Fibroblast of mammary gland (primary cell): ENCODE data around the gene AGPAT2.

Experiments
- DNase-seq: peaks from one replicate; pipeline ENCODE4 v3.0.0-alpha.2; 2010; ENCODE audit warnings: low read depth
- H3K4me3 ChIP-seq: 2 replicates; pipeline ENCODE4 v1.5.1; 2011; ENCODE audit warnings: low read depth, mild to moderate bottlenecking, low read length, moderate library complexity; ENCODE audit not compliant: control insufficient read depth
- TF ChIP-seq, protein P1 (sequence below): conservative IDR thresholded peaks from 2 replicates; pipeline ENCODE4 v1.5.1; 2011; ENCODE audit warnings: low read depth, low read length, inconsistent platforms; ENCODE audit not compliant: control insufficient read depth, insufficient read depth

Gene AGPAT2

DNA sequence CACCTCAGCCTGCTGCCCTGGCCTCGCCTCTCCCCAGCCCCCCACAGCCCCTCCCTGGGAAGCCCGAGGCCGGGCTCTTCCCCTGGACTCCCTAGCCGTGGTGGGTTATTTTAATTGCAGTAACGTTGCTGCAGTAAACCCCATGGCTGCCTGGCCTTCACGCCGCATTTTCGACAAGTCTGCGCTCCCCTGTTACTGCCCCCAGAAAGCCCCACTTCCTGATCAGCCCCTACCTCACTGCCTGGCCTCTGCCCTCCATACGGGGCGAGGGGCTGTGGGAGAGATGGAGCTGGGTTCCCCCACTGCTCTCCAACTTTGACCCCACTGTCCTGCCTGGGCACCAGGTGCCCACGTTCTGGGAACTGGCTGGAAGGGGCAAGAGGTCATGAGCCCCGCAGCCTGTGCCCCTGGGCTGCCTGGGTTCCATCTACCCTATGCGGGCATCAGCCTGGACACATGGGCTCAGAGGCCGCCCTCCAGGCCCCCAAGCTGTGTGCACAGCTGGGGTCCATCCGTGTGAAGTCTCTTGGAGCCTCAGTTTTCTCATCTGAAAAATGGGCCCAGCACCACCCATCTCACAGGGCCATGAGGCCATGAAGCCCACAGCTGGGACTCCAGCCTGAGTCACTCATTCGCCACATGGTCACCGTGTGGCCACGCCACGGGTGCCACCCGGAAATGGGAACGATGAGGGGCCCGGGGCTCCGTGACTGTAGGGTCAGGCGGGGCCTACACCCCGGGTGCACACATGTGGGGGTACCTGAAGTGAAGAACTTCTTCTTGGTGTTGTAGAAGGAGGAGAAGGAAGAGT is 13.1 kb downstream of the AGPAT2 start:
- TF ChIP-seq, protein P1, sequence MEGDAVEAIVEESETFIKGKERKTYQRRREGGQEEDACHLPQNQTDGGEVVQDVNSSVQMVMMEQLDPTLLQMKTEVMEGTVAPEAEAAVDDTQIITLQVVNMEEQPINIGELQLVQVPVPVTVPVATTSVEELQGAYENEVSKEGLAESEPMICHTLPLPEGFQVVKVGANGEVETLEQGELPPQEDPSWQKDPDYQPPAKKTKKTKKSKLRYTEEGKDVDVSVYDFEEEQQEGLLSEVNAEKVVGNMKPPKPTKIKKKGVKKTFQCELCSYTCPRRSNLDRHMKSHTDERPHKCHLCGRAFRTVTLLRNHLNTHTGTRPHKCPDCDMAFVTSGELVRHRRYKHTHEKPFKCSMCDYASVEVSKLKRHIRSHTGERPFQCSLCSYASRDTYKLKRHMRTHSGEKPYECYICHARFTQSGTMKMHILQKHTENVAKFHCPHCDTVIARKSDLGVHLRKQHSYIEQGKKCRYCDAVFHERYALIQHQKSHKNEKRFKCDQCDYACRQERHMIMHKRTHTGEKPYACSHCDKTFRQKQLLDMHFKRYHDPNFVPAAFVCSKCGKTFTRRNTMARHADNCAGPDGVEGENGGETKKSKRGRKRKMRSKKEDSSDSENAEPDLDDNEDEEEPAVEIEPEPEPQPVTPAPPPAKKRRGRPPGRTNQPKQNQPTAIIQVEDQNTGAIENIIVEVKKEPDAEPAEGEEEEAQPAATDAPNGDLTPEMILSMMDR = no peak
- no peak overlapping the region for H3K4me3 ChIP-seq
- DNase-seq = no peak

DNA sequence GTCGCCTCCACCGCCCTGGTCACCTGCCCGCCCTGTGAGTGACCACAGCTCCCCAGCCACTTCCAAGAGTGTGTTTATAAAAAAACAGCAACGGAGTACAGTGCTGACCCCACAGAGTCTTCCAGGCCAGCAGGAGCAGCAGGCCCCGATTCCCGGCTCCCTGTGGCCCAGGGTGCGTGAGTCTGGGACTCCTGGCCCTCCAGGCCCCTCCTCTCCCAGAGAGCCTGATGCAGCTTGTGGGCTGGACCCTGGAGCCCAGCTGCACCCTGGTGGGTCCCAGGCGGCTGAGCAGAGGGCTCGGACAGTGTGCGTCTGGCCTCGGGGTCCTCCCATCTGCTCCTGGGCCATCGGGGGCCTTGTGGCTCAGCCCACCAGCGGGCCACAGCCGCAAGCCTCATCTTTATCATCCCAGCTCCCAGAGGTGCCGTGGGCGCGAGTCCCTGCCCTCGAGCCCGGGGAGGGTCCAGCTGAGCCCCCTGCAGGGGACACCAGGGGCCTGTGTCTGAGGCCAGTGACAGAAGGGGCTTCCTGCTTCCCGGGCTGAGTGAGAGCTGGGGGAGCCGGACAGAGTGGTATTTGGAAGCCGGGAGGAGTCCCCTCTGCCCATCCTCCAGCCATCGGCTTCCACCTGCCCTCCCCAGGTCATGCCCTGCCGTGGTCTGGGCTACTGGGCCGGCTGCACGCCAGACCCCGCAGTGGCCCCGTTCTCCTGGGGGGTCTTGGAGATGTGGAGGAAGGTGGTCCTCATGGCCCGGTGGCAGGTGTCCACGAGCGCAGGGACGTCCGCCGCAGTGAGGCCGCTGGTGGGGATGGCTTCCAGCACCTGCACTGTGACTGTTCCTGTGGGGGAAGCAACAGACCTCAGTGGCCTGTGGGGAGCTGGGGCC is 13.9 kb downstream of the AGPAT2 start:
- TF ChIP-seq, protein P1 = no peak
- H3K4me3 ChIP-seq = no peak overlapping the region
- DNase-seq = no peak

DNA sequence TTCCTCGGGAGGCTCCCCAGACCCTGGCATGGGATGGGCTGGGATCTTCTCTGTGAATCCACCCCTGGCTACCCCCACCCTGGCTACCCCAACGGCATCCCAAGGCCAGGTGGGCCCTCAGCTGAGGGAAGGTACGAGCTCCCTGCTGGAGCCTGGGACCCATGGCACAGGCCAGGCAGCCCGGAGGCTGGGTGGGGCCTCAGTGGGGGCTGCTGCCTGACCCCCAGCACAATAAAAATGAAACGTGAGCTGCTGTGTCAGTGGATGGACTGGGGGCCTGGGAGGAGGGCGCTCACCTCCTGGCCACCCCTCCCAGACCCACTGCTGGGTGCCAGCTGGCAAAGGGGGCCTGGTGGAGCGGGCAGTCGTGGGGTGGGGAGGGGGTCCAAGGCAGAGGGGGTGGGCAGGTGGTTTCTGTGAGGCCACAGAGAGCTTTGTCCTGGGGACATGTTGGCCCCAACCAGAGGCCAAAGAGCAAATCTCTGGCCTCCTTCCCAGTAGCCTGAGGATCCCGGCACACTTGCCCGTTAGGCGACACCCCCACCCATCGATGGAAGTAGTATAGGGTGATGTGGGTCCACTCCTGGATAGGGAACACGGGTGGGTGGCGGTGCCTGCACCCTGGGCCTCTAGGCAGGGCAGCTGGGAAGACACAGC is 14.7 kb downstream of the AGPAT2 start:
- no peak overlapping the region for H3K4me3 ChIP-seq

DNA sequence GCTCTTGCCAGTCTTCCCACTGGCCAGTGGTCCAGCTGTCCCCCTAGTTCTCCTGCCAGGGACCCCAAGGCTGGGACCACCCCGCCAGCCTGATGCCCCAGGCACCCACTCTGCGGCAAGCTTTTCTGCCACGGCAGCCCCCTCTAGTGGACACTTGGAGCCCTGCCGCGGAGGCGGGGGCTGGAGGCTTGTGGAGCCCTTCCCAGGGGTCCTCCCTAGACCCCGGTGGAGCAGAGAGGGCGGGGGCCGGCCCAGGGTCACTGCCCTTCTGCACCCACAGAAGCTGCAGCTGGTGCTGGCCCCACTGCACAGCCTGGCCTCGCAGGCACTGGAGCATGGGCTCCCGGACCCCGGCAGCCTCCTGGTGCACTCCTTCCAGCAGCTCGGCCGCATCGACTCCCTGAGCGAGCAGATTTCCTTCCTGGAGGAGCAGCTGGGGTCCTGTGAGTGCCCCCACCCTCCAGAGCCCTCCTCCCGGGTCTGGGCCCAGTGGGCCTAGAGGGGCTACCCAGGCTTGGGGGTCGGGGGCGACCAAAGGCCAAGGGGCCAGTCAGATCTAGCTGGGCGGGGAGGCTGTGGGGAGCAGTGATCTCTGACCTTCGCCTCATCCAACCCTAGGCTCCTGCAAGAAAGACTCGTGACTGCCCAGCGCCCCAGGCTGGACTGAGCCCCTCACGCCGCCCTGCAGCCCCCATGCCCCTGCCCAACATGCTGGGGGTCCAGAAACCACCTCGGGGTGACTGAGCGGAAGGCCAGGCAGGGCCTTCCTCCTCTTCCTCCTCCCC is 15.4 kb downstream of the AGPAT2 start:
- TF ChIP-seq, protein P1 = peak; percentile 71
- no peak for DNase-seq
- H3K4me3 ChIP-seq = no peak overlapping the region

More for the DNA sequence above, 14.7 kb downstream of the AGPAT2 start:
- no peak for DNase-seq
- TF ChIP-seq, protein P1 = no peak

DNA sequence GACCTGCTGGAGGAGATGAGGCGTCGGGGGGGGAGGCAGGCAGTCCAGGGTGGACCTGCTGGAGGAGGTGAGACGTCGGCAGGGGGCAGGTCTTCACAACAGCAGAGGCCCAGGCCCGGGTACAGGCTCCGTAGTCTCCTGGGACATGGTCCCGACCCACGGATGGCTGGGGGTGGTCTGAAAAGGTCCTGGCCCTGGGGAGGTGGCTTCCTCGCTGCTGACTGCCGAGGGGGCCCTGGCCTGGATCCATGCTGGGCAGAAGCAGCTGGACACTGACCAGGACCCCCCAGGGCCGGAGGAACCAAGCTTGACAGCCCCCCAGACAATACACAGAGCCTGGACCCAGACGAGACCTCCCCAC is 16.0 kb downstream of the AGPAT2 start:
- DNase-seq = no peak
- TF ChIP-seq, protein P1 = no peak
- H3K4me3 ChIP-seq = no peak overlapping the region

DNA sequence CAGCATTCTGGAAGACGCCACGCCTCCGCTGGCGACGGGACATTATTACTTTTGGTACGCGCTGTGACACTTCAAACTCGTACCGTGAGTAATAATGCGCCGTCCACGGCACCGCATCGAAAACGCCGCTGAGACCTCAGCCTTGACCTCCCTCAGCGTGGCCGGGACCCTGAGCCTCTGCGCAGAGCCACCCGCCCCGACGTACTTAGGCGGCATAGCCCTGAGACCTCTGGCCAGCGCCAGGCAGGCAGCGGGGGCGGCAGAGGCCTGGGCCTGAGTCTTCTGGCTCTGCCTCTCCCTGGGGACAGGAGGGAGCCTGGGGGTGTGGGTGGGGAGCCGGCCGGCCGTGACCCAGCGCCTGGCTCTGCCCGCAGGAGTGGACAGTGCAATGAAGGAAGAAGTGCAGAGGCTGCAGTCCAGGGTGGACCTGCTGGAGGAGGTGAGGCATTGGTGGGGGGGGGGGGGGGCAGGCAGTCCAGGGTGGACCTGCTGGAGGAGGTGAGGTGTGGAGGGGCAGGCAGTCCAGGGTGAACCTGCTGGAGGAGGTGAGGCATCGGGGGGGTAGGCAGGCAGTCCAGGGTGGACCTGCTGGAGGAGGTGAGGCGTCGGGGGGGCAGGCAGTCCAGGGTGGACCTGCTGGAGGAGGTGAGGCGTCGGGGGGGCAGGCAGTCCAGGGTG is 16.5 kb downstream of the AGPAT2 start:
- DNase-seq = no peak
- TF ChIP-seq, protein P1 = no peak
- H3K4me3 ChIP-seq = no peak overlapping the region
